IPS-20b (cell line): ENCODE data around the gene CDK15.

Experiments
- H3K27ac ChIP-seq: one replicate; pipeline ENCODE4 v1.5.1; 2013; ENCODE audit warnings: low read length
- H3K27me3 ChIP-seq: 2 replicates; pipeline ENCODE4 v1.6.1; 2013; ENCODE audit warnings: mild to moderate bottlenecking, low read length, inconsistent platforms; ENCODE audit not compliant: insufficient read depth
- H3K36me3 ChIP-seq: 2 replicates; pipeline ENCODE4 v1.6.1; 2013; ENCODE audit warnings: low read depth, mild to moderate bottlenecking, inconsistent platforms, low read length, moderate library complexity; ENCODE audit not compliant: insufficient read depth
- H3K4me1 ChIP-seq: 2 replicates; pipeline ENCODE4 v1.6.1; 2013; ENCODE audit warnings: mild to moderate bottlenecking, control low read depth, inconsistent platforms, low read length, moderate library complexity; ENCODE audit not compliant: insufficient read depth
- H3K4me3 ChIP-seq: 2 replicates; pipeline ENCODE4 v1.5.1; 2013; ENCODE audit warnings: mild to moderate bottlenecking, low read length, inconsistent platforms
- H3K9ac ChIP-seq: 2 replicates; pipeline ENCODE4 v1.6.1; 2013; ENCODE audit warnings: low read depth, mild to moderate bottlenecking, inconsistent platforms, low read length, moderate library complexity
- H3K9me3 ChIP-seq: 2 replicates; pipeline ENCODE4 v1.6.1; 2013; ENCODE audit warnings: mild to moderate bottlenecking, low read depth, low read length, inconsistent platforms; ENCODE audit not compliant: insufficient read depth

The CDK15 gene

DNA sequence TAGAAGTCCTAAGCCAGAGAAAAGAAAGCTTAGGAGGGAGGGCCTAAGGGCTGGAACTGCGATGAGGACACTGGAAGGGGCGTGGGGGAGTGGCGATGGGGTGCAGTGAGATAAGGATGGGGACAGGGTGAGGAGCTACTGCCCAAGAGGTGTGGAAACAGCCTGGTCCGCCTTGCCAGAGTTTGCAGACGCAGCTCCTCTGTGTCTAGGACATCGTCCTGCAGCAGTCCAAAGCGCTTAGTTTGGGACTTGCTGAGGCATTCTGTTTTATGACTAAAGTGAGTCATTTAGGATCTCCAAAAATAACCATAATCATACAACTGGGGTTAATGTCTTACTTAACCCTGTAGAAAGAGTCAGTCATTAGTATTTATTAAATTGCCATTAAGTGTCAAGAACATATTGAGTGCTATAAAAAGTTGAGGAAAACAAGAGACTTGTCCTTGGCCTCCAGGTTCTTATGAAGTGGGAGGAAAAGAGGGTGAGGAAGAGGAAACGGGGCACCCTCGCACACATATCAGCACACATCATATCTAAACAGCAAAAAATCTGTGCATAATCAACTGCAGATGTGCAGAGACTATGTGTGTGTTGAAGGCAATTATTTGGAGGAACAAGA lies 74.8 kb downstream of the CDK15 start:
- no peaks in the 10 kb centered on the region for H3K36me3 ChIP-seq
- H3K27me3 ChIP-seq, result no peaks in the 10 kb centered on the region
- no peak overlapping the region for H3K9ac ChIP-seq
- H3K27ac ChIP-seq, result no peak overlapping the region
- peaks cover 7% of the 10 kb centered on the region; the same call in 1 of the 2 replicates for H3K4me1 ChIP-seq
- no peaks in the 10 kb centered on the region for H3K9me3 ChIP-seq
- H3K4me3 ChIP-seq, result no peak overlapping the region

DNA sequence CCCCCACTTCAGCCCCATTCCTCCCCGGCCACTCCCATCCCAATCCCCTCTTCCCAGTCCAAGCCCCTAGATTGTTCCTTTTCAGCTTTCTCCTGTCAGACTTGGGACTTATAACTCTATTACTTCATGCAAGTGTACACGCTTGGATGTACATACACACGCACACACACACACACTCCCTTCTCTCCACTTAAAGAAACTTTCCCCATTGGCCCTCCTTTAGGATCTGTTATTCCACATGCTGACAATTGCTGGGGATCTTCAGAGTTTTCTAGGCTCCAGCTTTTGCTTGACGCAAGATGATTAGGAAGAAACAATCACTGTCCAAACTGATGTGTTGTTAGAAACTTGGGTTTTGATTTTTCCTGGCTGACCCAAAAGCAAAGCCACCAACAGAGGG lies 75.4 kb downstream of the CDK15 start:
- Histone ChIP-seq H3K9me3 (no peaks in the 10 kb centered on the region), H3K4me3 (no peak overlapping the region), H3K4me1 (peaks cover 7% of the 10 kb centered on the region; the same call in 1 of the 2 replicates), H3K27ac (no peak overlapping the region), H3K9ac (no peak overlapping the region), H3K36me3 (no peaks in the 10 kb centered on the region), H3K27me3 (no peaks in the 10 kb centered on the region)

DNA sequence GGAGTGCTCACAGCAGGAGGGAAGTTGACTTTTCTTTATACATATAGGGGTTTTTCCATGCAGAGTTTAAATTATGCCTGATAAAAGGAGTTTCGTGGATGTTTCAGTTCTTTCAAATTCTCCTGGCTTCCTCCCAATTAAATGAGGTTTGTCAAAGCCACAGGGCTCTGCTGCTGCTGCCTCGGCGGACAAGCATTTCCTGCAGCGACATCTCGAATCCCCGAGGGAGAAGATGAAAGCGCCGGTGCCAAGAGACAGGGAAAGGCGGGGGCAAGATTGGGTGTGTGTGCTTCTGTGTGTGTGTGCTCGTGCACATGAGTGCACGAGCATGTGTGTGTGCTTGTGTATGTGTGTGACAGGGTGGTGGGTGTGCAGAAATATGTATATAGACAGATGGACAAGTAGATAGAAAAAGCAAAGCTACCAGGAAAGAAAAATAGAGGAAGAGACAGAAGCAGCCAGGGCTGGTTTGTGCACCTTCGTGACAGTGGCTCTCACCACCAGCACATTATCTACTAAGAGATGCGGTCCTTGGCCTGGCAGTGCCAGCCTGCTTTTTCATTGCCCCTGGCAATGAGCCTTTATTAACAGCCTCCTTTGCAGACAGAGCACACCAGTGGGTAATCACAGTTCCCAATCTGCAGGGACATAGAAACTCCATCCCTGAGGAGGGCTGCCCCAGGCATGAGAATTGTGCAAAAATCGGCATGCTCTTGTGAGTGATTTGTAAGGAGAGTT lies 76.2 kb downstream of the CDK15 start:
- Histone ChIP-seq H3K4me3 (no peak overlapping the region), H3K4me1 (peaks cover 7% of the 10 kb centered on the region; the same call in 1 of the 2 replicates), H3K9ac (no peak overlapping the region), H3K36me3 (no peaks in the 10 kb centered on the region), H3K27ac (no peak overlapping the region), H3K27me3 (no peaks in the 10 kb centered on the region), H3K9me3 (no peaks in the 10 kb centered on the region)

DNA sequence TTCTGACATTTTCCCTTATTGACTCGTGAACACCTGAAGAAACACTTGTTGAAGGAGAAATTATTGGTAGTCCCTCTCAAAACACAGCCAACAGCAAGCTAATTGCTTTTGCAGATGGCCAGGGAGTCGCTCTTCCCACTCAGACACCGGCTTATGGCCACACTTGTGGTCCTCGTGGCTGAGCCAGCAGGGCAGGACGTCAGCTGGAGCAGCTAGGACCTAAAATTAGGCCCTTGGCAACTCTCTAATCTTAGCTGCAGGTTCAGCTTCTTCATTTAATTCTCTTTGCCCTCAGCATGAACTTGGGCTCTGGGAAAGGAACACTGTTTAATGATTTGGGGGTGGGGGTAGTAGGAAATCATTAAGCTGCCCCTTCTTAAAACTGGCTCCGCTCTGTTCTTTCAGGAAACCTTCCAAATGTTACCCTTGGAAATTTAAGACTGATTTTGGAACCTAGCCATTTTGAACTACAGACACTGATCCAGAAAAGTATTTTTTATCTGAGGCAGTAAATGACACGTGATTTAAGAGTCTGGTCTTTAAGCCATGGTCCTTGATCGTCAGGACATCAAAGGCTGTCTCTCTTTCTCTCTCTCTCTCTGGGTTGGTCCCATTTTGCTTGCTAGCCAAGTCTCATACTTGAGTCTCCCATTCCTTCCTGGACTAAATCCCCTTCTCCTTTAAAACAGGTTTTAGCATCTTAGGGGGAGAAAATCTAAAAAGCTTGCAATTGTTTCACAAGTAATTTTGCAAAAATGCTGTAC lies 77.5 kb downstream of the CDK15 start:
- Histone ChIP-seq H3K4me3 (no peak overlapping the region), H3K27ac (no peak overlapping the region), H3K4me1 (peaks cover 9% of the 10 kb centered on the region), H3K27me3 (no peaks in the 10 kb centered on the region), H3K36me3 (no peaks in the 10 kb centered on the region), H3K9ac (no peak overlapping the region), H3K9me3 (no peaks in the 10 kb centered on the region)

DNA sequence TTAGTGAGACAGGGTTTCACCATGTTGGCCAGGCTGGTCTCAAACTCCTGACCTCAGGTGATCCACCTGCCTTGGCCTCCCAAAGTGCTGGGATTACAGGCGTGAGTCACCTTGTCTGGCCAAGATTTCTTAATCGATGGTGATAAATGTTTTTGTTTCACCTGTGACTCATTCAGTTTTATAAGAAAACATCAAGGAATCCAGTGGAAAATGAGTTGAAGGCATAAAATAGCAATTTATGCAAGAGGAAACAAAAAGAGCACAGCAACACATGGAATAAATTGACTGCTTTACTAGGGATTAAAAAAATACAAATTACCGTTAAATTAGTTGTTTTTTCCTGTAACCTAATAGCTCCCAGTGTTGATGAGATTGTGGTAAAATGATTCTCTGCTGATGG lies 80.2 kb downstream of the CDK15 start:
- Histone ChIP-seq H3K4me1 (peaks cover 16% of the 10 kb centered on the region), H3K9me3 (no peaks in the 10 kb centered on the region), H3K36me3 (no peaks in the 10 kb centered on the region), H3K4me3 (no peak overlapping the region), H3K27ac (no peak overlapping the region), H3K9ac (no peak overlapping the region), H3K27me3 (no peaks in the 10 kb centered on the region)

DNA sequence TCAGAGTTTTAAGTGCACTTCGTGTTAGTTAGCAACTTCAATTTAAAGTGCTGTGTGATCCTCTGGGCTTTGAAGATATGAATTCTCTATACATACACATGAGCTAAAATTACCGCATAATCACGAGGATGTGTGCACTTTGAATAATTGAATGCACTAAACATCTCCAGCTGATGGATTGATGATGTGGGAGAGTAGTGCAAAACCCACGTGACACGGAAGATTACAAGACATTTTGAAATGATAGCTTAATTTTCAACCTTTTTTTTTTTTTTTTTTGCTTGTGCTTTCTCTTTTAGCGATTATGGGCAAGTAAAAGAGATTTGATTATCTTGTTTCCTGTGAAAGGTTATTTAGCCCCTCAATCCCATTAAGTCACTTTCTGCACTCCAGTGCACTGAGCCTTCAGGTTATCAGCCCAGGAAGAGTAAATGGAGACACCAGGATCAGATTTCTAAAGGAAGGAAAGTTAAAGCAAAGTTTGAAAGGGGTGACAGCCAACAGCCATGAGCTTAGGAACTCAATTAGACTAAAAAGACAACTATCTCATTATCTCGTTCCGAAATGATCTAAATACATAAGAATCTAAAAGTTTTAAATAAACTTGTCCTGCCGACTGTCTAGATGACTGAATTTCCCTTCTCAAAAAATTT lies 81.6 kb downstream of the CDK15 start:
- Histone ChIP-seq H3K9ac (peak overlapping the region; percentile 18; the same call in 1 of the 2 replicates), H3K27me3 (no peaks in the 10 kb centered on the region), H3K9me3 (no peaks in the 10 kb centered on the region), H3K36me3 (no peaks in the 10 kb centered on the region), H3K4me3 (peak overlapping the region; percentile 53), H3K4me1 (peaks cover 9% of the 10 kb centered on the region), H3K27ac (no peak overlapping the region)

DNA sequence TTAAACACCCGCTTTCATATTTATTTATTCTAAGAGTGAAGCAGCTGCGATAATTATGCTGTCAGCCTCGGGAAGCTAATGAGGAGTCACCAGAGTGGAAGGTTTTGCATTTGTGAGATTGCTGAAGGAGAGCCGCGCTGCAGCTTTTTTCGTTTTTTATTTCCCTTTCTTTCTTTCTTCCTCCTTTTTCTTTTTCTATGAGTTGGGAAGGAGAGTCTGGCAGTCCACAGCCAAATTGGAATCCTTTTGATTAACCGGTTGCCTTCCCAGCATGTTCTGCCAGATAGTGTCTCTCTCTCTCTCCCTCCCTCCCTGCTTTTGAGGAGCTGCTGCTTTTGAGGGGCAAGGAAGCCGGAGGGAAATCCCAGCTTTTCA lies 82.1 kb downstream of the CDK15 start:
- Histone ChIP-seq H3K9ac (peak overlapping the region; percentile 18; the same call in 1 of the 2 replicates), H3K36me3 (no peaks in the 10 kb centered on the region), H3K4me3 (peak overlapping the region; percentile 53), H3K27me3 (no peaks in the 10 kb centered on the region), H3K4me1 (peaks cover 9% of the 10 kb centered on the region), H3K9me3 (no peaks in the 10 kb centered on the region), H3K27ac (no peak overlapping the region)

DNA sequence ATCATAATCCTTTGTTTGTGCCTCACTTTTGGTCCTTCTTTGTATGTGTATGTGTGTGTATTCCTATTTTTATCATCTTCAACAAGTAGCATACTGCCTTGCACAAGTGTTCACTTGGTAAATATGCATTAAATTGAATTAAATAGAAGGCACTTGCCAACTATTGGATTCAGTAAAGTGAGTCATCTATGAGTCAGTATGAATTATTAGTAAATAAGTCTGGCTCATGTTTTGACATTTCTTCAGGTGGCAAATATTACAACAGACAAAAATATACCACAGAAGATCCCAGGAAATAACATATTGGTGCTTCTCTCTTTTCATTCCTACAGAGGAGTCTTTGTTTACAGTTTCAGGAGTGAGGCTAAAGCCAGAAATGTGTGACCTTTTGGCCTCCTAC lies 84.1 kb downstream of the CDK15 start:
- Histone ChIP-seq H3K36me3 (no peaks in the 10 kb centered on the region), H3K4me3 (no peak overlapping the region), H3K27ac (no peak overlapping the region), H3K4me1 (peaks cover 9% of the 10 kb centered on the region), H3K9me3 (no peaks in the 10 kb centered on the region), H3K9ac (no peak overlapping the region), H3K27me3 (no peaks in the 10 kb centered on the region)

DNA sequence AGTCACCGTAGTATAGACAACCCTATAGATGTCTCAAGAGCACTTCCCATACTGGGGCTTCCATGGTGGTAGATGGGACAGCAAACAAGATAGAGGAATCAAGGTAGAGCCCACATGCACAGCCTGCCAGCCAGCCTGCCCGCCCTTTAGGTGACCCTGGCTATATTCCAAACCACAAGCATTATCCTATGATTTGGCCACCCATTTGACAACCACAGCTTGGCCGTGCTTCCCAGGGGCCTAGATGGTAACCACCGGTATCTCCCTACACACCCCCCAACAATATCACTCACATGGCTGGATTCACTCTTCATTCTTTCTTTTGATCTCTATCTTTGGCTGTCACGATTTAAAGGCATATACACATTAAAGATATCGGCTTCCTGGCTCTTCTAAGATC lies 85.3 kb downstream of the CDK15 start:
- no peak overlapping the region for H3K4me3 ChIP-seq
- H3K9me3 ChIP-seq, result no peaks in the 10 kb centered on the region
- no peak overlapping the region for H3K9ac ChIP-seq
- no peaks in the 10 kb centered on the region for H3K36me3 ChIP-seq
- H3K27ac ChIP-seq, result no peak overlapping the region
- H3K4me1 ChIP-seq, result peaks cover 9% of the 10 kb centered on the region
- no peaks in the 10 kb centered on the region for H3K27me3 ChIP-seq

DNA sequence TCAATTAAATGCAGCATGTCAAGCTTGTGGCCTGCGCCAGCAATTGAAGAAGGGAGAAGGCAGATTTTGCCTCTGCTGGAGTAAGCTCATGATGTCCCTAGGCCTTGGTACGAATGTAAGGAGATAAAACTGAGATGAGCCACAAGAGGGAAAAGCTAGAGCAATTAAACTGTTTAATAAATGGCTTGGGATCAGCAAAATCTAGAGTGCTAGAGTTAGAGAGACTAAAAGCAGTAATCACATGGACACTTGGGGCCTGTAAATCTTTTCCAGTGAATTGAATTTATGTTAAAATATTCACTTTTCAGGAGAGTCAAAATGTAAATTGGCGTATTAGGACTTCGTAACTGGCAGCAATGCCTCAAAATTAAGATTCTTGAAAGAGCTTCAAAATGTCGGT lies 86.2 kb downstream of the CDK15 start:
- Histone ChIP-seq H3K9me3 (no peaks in the 10 kb centered on the region), H3K4me1 (peaks cover 9% of the 10 kb centered on the region), H3K36me3 (no peaks in the 10 kb centered on the region), H3K27me3 (no peaks in the 10 kb centered on the region), H3K9ac (no peak overlapping the region), H3K4me3 (no peak overlapping the region), H3K27ac (no peak overlapping the region)

DNA sequence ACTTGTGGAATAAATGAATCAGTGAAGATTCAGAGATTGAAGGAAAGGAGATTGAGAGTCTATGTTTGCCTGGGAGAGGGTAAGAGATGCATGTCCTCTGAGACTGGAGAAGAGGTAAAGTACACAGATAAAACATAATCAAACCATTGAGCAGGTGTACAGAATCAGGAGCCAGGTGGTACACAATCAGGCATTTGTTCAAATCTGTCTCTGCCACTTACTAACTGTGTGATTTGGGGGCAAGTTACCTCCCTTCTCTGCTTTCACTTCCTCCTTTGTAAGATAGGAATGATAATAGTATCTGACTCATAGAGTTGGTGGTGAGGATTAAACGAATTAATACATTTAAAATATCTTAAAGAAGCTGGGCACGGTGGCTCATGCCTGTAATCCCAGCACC lies 94.0 kb downstream of the CDK15 start:
- Histone ChIP-seq H3K27me3 (no peaks in the 10 kb centered on the region), H3K9ac (no peak overlapping the region), H3K36me3 (no peaks in the 10 kb centered on the region), H3K4me1 (peaks cover 14% of the 10 kb centered on the region; the same call in 1 of the 2 replicates), H3K4me3 (no peak overlapping the region), H3K9me3 (no peaks in the 10 kb centered on the region), H3K27ac (no peak overlapping the region)
